Measurements from ENCODE around the gene PPFIA4.

PPFIA4 gene

DNA sequence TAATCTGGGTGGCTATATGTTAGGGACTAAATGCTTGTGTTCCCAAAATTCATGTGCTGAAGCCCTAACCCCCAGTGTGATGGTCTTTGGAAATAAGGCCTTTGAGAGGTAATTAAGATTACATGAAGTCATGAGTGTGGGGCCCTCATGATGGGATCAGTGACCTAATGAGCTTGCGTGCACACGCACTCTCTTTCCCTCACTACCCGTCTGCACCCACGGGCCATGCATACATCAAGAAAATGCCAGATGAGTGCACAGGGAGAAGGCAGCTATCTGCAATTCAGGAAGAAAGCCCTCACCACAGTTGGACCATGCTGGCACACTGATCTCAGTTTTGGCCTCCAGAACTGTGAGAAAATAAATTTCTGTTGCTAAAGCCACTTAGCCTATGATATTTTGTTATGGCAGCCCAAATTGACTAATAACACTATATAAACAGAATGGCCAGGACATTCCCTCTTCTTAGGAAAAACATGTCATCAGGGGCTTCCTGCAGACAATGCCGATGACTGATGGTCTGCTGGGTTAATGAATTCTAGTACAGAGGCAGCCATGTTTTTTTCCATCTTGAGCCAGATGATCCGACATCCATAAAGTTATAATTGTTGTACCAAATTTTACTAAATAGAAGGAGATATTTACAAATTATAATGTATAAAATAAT lies 77.7 kb downstream of the PPFIA4 start:
- TF ChIP-seq, protein P1, sequence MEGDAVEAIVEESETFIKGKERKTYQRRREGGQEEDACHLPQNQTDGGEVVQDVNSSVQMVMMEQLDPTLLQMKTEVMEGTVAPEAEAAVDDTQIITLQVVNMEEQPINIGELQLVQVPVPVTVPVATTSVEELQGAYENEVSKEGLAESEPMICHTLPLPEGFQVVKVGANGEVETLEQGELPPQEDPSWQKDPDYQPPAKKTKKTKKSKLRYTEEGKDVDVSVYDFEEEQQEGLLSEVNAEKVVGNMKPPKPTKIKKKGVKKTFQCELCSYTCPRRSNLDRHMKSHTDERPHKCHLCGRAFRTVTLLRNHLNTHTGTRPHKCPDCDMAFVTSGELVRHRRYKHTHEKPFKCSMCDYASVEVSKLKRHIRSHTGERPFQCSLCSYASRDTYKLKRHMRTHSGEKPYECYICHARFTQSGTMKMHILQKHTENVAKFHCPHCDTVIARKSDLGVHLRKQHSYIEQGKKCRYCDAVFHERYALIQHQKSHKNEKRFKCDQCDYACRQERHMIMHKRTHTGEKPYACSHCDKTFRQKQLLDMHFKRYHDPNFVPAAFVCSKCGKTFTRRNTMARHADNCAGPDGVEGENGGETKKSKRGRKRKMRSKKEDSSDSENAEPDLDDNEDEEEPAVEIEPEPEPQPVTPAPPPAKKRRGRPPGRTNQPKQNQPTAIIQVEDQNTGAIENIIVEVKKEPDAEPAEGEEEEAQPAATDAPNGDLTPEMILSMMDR (IDR thresholded peaks at IDR 0.05; ENCODE audit: insufficient read depth, low read length, poor library complexity, severe bottlenecking), result no peak
- no peak overlapping the region for H3K4me3 ChIP-seq (replicated peaks; ENCODE audit: low read depth, low read length)
- DNase-seq (ENCODE audit: extremely low read depth, insufficient read length), result no peak
- H3K27me3 ChIP-seq (replicated peaks; ENCODE audit: control insufficient read depth, insufficient read depth, low read length), result no peaks in the 10 kb centered on the region
- no peaks in the 10 kb centered on the region for H3K36me3 ChIP-seq (ENCODE audit: control insufficient read depth, insufficient read depth, low read length)

DNA sequence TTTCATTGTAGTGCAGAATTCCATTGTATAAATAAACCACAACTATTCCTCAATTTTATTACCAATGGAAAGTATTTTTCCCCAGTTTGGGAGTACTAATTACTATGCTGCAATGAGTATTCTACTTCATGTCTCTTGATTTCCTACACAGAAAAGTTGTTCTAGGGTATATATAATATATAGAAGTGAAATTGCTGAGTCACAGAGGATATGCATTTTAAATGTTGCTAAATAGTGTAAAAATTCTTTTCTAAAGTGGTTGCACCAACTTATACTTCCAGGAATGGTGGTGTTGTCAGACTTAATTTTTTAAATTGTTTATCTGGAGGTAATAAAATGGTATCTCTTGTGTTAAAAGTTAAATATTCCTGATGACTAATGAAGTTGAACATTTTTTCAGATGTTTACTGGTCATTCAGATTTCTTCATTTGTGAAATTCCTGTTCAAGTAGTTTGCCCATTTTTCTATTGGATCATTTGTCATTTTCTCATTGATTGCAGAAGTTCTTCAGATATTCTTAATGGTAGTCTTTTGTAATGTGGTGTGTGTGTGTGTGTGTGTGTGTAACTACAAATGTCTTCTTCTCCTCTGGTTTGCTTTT lies 78.6 kb downstream of the PPFIA4 start:
- no peak for DNase-seq (ENCODE audit: extremely low read depth, insufficient read length)
- Histone ChIP-seq H3K36me3 (ENCODE audit: control insufficient read depth, insufficient read depth, low read length) (no peaks in the 10 kb centered on the region), H3K4me3 (replicated peaks; ENCODE audit: low read depth, low read length) (no peak overlapping the region), H3K27me3 (replicated peaks; ENCODE audit: control insufficient read depth, insufficient read depth, low read length) (no peaks in the 10 kb centered on the region)
- TF ChIP-seq, protein P1 (IDR thresholded peaks at IDR 0.05; ENCODE audit: insufficient read depth, low read length, poor library complexity, severe bottlenecking), result no peak

DNA sequence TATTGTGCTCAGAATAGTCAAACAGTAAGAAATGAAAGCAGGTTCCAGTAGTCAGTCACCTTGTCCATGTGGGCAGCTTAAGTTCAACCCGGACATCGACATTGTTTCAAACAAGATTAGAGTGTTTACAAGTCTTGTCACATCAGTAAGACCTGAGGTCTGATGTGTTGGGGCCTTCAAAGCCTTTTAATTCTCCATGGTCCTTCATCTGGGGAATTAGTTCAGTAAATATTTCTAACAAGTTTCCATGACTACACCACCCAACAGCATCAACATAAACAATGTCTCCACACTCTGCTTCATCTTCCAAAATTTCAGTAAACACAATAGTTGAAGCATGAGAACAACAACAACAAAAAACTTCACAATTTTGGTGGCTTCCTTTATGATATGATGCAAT lies 86.2 kb downstream of the PPFIA4 start:
- Histone ChIP-seq H3K4me3 (replicated peaks; ENCODE audit: low read depth, low read length) (no peak overlapping the region), H3K36me3 (ENCODE audit: control insufficient read depth, insufficient read depth, low read length) (no peaks in the 10 kb centered on the region), H3K27me3 (replicated peaks; ENCODE audit: control insufficient read depth, insufficient read depth, low read length) (no peaks in the 10 kb centered on the region)
- TF ChIP-seq, protein P1 (IDR thresholded peaks at IDR 0.05; ENCODE audit: insufficient read depth, low read length, poor library complexity, severe bottlenecking), result no peak
- DNase-seq (ENCODE audit: extremely low read depth, insufficient read length), result no peak

DNA sequence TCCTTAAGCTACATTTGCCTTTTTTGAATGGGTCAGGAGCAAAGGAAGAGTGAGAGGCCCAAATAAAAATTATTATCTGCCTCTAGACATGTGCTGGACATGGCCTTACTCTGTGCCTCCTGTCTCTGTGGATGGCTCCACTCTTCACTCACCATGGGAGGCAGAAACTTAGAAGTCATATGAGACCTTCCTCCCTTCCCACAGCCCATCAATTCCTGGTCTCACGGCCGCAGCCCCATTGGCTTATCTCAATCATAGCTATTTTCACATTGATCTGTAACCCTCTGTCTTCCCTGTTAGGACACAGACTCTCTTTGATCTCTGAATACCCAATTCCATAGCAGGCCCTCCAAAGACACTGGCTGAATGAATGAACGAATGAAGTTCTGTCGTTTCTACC lies 87.0 kb downstream of the PPFIA4 start:
- no peak for DNase-seq (ENCODE audit: extremely low read depth, insufficient read length)
- Histone ChIP-seq H3K27me3 (replicated peaks; ENCODE audit: control insufficient read depth, insufficient read depth, low read length) (no peaks in the 10 kb centered on the region; the same call in 1 of the 2 replicates), H3K36me3 (ENCODE audit: control insufficient read depth, insufficient read depth, low read length) (no peaks in the 10 kb centered on the region), H3K4me3 (replicated peaks; ENCODE audit: low read depth, low read length) (no peak overlapping the region)
- TF ChIP-seq, protein P1 (IDR thresholded peaks at IDR 0.05; ENCODE audit: insufficient read depth, low read length, poor library complexity, severe bottlenecking), result no peak

DNA sequence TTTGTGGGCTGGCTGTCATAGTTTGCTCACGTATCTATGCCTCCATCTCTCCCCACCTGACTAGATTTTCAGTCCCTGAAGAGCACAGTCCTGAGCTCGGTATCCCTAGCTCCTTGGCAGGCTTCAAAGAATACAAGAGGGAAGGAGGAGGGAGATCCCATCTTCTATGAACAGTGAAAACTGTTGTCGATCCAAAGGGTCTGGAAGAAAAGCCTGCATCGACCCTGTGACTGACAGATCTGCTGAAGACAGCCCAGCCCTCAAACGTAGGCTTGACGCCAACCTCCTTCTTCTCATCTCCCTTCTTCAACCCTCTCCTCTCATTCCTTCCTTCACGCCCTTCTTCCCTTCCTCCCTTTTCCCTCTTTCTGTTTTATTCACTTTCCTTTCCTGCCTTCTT lies 87.9 kb downstream of the PPFIA4 start:
- Histone ChIP-seq H3K36me3 (ENCODE audit: control insufficient read depth, insufficient read depth, low read length) (no peaks in the 10 kb centered on the region), H3K27me3 (replicated peaks; ENCODE audit: control insufficient read depth, insufficient read depth, low read length) (no peaks in the 10 kb centered on the region; the same call in 1 of the 2 replicates), H3K4me3 (replicated peaks; ENCODE audit: low read depth, low read length) (no peak overlapping the region)
- DNase-seq (ENCODE audit: extremely low read depth, insufficient read length), result no peak
- TF ChIP-seq, protein P1 (IDR thresholded peaks at IDR 0.05; ENCODE audit: insufficient read depth, low read length, poor library complexity, severe bottlenecking), result no peak
